Measurements from ENCODE around the gene PKD1. TPM values are rescaled to one million over a fixed set of nuclear protein-coding genes. Genes with fewer than 3 reads are reported as not detected.

PKD1 gene
- total RNA-seq, 1 experiment from 2014 or later = 58.9 TPM

GRCh38 chr16:2172688-2173335 is 37.1 kb upstream of the PKD1 start:
- H3K27ac ChIP-seq (ENCODE audit: low read length) = no peak overlapping the region
- CTCF ChIA-PET = no interaction called here
- BruUV-seq (replicated peaks) = no TSS peak

GRCh38 chr16:2171601-2172178 is 36.0 kb upstream of the PKD1 start:
- Histone ChIP-seq H3K9ac (ENCODE audit: low read length) (no peak overlapping the region), H3K4me2 (ENCODE audit: low read length) (no peak overlapping the region), H3F3A (ENCODE audit: low read length, unreplicated experiment) (no peaks in the 10 kb centered on the region), H4K20me1 (ENCODE audit: low read length) (no peaks in the 10 kb centered on the region), H3K27ac (ENCODE audit: low read length) (no peak overlapping the region), H3K4me1 (ENCODE audit: insufficient read depth, low read length) (no peaks in the 10 kb centered on the region), H2AFZ (ENCODE audit: low read length) (no peak overlapping the region), H3K9me2 (replicated peaks; ENCODE audit: low read length) (no peaks in the 10 kb centered on the region), H3K36me3 (ENCODE audit: low read depth, low read length) (no peaks in the 10 kb centered on the region), H3K79me2 (ENCODE audit: low read length) (no peaks in the 10 kb centered on the region), H3K9me3 (ENCODE audit: low read length) (no peaks in the 10 kb centered on the region), H3K27me3 (ENCODE audit: low read length) (no peaks in the 10 kb centered on the region), H3K4me3 (ENCODE audit: low read length) (no peak overlapping the region)
- ATAC-seq (no peak), DNase-seq (no peak)
- BruUV-seq (replicated peaks) = no TSS peak
- ChIA-PET CTCF (no interaction called here), POLR2A (ENCODE audit: unreplicated experiment) (no interaction called here)
- intact Hi-C loops (cut with micrococcal nuclease) = no loop called here
- TF ChIP-seq EZH2phosphoT487 (IDR thresholded peaks at IDR 0.05; ENCODE audit: borderline replicate concordance, low read length) (no peak), EZH2 (IDR thresholded peaks at IDR 0.05; ENCODE audit: low read length, unreplicated experiment) (no peak), CTCF (conservative IDR thresholded peaks at IDR 0.05; ENCODE audit: low read depth, low read length) (no peak)

More at GRCh38 chr16:2172688-2173335, 37.1 kb upstream of the PKD1 start:
- H3K4me3 ChIP-seq (ENCODE audit: low read length) = no peak overlapping the region
- no peak for ATAC-seq
- DNase-seq = no peak
- no peaks in the 10 kb centered on the region for H3F3A ChIP-seq (ENCODE audit: low read length, unreplicated experiment)
- POLR2A ChIA-PET (ENCODE audit: unreplicated experiment) = no interaction called here
- H3K9me3 ChIP-seq (ENCODE audit: low read length) = no peaks in the 10 kb centered on the region
- no peaks in the 10 kb centered on the region for H3K79me2 ChIP-seq (ENCODE audit: low read length)
- no peak overlapping the region for H3K4me2 ChIP-seq (ENCODE audit: low read length)
- no peaks in the 10 kb centered on the region for H3K4me1 ChIP-seq (ENCODE audit: insufficient read depth, low read length)
- H2AFZ ChIP-seq (ENCODE audit: low read length) = no peak overlapping the region
- H3K9ac ChIP-seq (ENCODE audit: low read length) = no peak overlapping the region
- TF ChIP-seq EZH2phosphoT487 (IDR thresholded peaks at IDR 0.05; ENCODE audit: borderline replicate concordance, low read length) (no peak), CTCF (conservative IDR thresholded peaks at IDR 0.05; ENCODE audit: low read depth, low read length) (no peak), EZH2 (IDR thresholded peaks at IDR 0.05; ENCODE audit: low read length, unreplicated experiment) (no peak)
- H3K36me3 ChIP-seq (ENCODE audit: low read depth, low read length) = no peaks in the 10 kb centered on the region
- H3K9me2 ChIP-seq (replicated peaks; ENCODE audit: low read length) = no peaks in the 10 kb centered on the region
- H3K27me3 ChIP-seq (ENCODE audit: low read length) = no peaks in the 10 kb centered on the region
- no peaks in the 10 kb centered on the region for H4K20me1 ChIP-seq (ENCODE audit: low read length)
- intact Hi-C loops (cut with micrococcal nuclease) = no loop called here
